ENCODE measurements around the gene C19orf38. TPM values are rescaled to one million over a fixed set of nuclear protein-coding genes. Genes with fewer than 3 reads are reported as not detected.
A peak's percentile ranks its signal among the peaks of the same experiment; 100 is the strongest.

Gene C19orf38, protein sequence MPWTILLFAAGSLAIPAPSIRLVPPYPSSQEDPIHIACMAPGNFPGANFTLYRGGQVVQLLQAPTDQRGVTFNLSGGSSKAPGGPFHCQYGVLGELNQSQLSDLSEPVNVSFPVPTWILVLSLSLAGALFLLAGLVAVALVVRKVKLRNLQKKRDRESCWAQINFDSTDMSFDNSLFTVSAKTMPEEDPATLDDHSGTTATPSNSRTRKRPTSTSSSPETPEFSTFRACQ
- total RNA-seq, result 1 to 10 TPM; 2.0 to 2.3 TPM
- long read RNA-seq, donor 1, partial matches to known transcripts, result 1 of 1 reads
- long read RNA-seq, donor 1, other reads (novel, unspliced or antisense), result 0 of 1 reads
- long read RNA-seq, donor 2, result 0 reads

- intact Hi-C loops (cut with DNase I), result no loop called here
- DNase-seq (ENCODE audit: low spot score), result no peak
Observed at GRCh38 chr19:10848230-10848856, at the start of gene C19orf38. Gene C19orf38 (plus strand): TSS chr19:10848415. CDS start chr19:10848509, 94 bp downstream.

DNA sequence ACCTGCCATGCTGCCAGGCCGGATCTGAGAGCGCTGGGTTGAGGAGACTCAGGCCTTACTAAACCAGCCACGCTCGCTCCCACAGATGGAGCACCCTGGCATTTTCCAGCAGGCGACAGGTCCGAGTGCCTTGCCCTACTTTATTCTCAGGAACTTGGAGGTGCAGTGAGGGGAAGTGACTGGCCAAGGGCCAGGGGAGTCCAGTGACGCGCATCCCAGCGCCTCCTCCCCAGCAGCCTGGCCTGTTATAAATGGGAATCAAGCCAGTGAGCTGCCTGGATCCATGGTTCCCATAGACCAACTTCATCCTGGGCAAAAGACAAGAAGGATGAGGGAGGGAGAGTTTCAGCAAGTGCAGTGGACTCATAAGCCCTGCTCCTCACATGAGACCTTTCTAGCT lies 47.7 kb upstream of the C19orf38 start:
- DNase-seq (ENCODE audit: low spot score), result no peak
- intact Hi-C loops (cut with DNase I), result no loop called here

DNA sequence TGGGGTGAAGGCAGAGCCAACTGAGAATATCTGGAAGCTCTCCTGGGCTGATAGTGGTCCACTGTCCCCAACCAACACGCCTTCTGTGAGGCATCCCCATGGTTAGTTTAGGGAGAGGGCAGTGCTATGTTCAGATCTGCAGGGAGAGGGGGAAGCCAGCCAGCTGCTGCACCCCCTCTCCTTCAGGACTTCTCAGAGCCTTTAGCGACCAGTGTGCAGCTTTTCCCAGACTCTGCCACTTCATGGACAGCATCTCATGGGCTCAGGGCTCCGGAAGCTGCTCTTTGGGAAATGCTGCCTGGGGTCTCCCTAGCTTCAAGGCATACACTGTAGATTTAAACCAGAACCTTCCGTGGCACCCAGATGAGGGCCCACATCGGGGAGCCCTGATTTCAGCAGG lies 45.7 kb upstream of the C19orf38 start:
- no peak for DNase-seq (ENCODE audit: low spot score)
- intact Hi-C loops (cut with DNase I), result no loop called here

DNA sequence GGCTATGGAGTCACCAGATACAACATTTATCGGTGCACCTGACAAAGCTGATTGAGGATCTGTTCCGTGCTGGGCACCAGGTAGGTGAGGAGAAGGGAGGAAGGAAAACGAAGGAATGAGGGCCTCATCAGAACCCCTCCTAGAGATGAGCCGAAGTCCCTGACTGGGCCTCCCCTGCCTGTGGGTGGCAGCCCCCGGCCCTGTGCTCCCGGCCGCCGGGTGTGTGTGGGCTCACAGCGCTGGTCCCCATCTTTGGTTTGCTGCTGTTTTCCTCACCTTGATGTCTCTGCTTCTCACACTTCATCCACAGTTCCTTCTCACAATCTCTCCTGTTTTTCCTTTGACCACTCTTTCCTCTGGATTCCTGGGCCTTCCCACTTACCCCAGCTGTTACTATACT lies 45.0 kb upstream of the C19orf38 start:
- DNase-seq (ENCODE audit: low spot score), result no peak
- intact Hi-C loops (cut with DNase I), result no loop called here

DNA sequence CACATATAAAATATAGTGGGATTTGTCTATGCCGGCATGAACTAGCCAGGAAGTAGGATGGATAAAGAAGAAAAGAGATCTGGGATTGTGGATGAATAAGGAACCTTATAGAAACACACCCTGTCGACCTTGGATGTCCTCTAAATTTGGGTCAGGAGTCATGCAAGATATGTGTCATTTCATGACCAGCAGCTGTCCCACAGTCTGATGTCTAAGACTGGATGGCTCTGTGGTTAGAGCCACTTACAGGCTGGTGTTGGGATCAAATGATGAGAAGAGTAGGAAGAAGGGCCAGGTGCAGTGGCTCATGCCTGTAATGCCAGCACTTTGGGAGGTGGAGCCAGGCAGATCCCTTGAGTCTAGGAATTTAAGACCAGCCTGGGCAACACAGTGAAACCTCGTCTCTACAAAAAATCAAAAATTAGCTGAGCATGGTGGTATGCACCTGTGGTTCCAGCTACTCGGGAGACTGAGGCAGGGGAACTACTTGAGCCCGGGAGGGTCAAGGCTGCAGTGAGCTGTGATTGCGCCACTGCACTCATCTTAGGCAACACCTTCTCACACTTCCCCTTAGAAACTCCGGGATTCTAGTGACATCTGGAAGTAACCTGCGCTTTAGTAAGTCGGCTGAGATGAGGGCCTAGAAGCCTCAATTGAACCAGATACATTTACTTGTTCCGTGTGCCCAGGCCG lies 43.0 kb upstream of the C19orf38 start:
- no peak for DNase-seq (ENCODE audit: low spot score)
- intact Hi-C loops (cut with DNase I), result no loop called here

DNA sequence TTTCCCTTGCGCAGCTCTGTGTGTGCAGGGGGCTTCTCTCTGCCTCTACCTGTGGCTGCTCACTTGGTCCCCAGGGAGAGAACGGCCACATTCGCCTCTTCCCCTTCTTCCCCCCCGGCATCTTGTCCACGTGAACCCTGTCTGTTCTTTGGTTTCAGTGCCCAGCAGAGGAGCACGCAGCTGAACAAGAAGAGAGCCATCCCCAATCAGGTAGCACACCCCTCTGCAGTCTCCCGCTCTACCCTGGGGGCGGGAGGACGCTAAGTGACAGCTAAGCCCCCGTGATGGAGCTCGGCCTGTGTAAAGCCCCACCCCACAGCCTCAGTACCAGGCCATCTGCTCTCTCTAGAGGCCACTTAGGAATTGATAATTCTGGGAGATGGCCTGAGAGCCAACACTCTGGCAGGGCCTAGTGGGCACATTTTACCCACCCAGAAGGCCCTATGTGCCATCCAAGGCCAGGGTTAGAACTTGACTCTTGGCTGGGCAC lies 42.4 kb upstream of the C19orf38 start:
- no peak for DNase-seq (ENCODE audit: low spot score)
- intact Hi-C loops (cut with DNase I), result no loop called here

GRCh38 chr19:10808937-10809649 lies 39.1 kb upstream of the C19orf38 start:
- DNase-seq (ENCODE audit: low spot score), result no peak
- intact Hi-C loops (cut with DNase I), result no loop called here

- intact Hi-C loops (cut with DNase I), result no loop called here
- DNase-seq (ENCODE audit: low spot score), result no peak
Observed at GRCh38 chr19:10809651-10810285, 38.4 kb upstream of the C19orf38 start.

GRCh38 chr19:10811391-10812111 lies 36.7 kb upstream of the C19orf38 start:
- no peak for DNase-seq (ENCODE audit: low spot score)
- intact Hi-C loops (cut with DNase I), result no loop called here

DNA sequence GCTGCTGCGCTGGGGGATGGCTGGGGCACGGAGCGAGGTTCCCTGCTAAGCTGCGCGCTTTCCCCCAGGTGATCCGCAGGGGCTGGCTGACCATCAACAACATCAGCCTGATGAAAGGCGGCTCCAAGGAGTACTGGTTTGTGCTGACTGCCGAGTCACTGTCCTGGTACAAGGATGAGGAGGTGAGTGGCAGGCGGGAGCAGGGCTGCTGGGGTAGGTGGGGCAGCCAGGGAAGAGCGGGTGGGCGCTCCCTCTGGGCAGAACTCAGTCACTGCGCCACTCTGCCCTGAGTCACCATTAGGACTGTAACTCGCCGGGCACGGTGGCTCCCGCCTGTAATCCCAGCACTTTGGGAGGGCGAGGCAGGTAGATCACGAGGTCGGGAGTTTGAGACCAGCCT lies 36.0 kb upstream of the C19orf38 start:
- intact Hi-C loops (cut with DNase I), result no loop called here
- DNase-seq (ENCODE audit: low spot score), result no peak

- intact Hi-C loops (cut with DNase I), result no loop called here
- DNase-seq (ENCODE audit: low spot score), result peak; percentile 91
Observed at GRCh38 chr19:10812902-10813404, 35.3 kb upstream of the C19orf38 start.

GRCh38 chr19:10815007-10815536 lies 33.1 kb upstream of the C19orf38 start:
- intact Hi-C loops (cut with DNase I), result no loop called here
- no peak for DNase-seq (ENCODE audit: low spot score)

DNA sequence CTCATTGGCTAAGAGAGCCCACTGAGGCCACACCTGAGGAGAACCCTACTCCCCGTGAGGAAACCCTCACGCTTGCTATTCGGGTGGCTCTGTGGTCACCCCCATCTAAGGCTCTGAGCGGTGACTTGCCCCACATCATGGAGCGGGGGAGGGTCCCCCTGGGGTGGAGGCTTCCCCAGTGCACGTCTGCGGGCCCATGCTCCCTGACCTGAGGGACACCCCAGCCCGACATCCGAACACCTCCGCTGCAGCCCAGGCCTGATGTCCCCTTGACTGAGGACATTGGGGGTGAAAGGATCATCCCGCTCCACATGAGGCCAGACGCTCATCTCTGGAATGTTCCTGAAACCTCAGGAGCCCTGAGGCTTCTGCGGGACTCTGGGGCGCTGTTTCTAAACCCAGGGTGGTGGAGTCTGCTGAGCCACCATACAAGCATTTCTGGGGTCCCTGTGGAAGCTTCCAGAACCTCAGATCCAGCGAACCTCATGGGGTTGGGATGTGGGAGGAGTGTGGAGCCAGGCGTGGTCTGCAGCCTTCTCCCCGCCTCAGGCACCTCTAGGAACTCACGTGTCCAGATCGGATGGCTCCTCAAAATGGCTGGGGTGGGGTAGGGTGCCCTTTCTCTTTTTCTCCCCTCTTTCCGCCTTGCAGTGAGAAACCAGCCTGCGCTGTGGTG lies 32.1 kb upstream of the C19orf38 start:
- no peak for DNase-seq (ENCODE audit: low spot score)
- intact Hi-C loops (cut with DNase I), result no loop called here

GRCh38 chr19:10816691-10817090 lies 31.5 kb upstream of the C19orf38 start:
- DNase-seq (ENCODE audit: low spot score), result no peak
- intact Hi-C loops (cut with DNase I), result no loop called here

DNA sequence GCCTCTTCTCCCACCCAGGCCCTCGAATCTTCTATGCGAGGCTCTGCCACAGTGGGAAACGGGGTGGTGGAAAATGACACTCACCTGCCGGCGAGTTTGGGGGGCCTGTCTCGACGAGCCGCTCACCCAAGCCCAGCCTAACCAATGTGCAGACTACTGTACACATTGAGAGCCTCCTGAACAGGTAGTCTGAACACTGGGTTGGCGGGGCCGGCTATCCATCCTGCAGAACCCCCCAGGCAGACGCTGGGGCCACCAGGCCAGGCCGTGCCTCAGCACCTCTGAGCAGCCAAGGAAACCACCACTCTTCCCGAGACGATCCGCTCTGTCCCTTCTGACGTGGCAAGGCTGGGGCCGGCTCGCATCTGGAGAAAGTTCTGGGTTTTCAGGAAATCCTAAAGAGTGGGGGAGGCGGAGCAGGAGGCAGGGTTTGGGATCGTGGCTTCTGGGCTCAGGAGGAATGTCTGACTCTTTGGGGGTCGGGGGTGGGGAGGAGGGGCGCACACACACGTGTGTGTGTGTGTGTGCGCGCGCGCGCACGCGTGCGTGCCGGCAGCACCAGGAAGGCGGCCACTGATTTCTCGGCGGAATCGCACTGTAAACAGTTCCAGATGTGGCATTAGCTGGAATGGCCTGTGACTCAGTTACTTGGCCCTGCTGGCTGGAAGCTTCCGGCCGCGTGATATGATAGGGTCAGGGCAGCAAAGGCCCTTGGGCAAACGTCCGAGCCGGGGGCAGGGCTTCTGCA lies 30.8 kb upstream of the C19orf38 start:
- intact Hi-C loops (cut with DNase I), result no loop called here
- DNase-seq (ENCODE audit: low spot score), result peak; percentile 94

GRCh38 chr19:10818301-10819123 lies 29.7 kb upstream of the C19orf38 start:
- intact Hi-C loops (cut with DNase I), result no loop called here
- no peak for DNase-seq (ENCODE audit: low spot score)

All from posterior vena cava (tissue), 2 donors.